GM20000 (cell line): ENCODE measurements around the gene PRKCH.

ENCODE experiments used
- DNase-seq: peaks from one replicate; pipeline ENCODE4 v3.0.0; 2012; ENCODE audit warnings: low spot score
- TF ChIP-seq, protein P1 (sequence below): IDR thresholded peaks from 2 replicates; pipeline ENCODE4 v1.5.1; 2012; ENCODE audit warnings: mild to moderate bottlenecking, control low read depth; ENCODE audit errors: extremely low read depth, missing control alignments

The PRKCH gene

DNA sequence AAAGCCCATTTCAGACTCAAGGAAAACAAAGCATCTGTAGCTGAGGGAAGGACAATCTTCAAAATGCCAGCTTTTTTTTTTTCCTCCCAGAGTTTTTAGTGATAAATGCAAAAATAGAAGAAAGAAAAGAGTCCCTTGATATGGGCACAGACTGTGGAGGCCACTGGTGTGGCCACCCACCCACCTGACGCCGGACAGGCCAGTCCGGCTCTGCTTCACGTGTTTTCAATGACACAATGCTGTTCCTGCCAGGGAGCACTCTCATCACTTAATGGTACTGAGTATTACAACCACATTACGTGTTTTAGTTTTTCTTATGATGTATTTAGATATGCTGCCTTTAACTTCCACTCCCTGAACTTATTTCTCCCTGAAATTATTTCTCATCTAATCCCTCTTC is 218.3 kb downstream of the PRKCH start:
- DNase-seq, result no peak
- TF ChIP-seq, protein P1, sequence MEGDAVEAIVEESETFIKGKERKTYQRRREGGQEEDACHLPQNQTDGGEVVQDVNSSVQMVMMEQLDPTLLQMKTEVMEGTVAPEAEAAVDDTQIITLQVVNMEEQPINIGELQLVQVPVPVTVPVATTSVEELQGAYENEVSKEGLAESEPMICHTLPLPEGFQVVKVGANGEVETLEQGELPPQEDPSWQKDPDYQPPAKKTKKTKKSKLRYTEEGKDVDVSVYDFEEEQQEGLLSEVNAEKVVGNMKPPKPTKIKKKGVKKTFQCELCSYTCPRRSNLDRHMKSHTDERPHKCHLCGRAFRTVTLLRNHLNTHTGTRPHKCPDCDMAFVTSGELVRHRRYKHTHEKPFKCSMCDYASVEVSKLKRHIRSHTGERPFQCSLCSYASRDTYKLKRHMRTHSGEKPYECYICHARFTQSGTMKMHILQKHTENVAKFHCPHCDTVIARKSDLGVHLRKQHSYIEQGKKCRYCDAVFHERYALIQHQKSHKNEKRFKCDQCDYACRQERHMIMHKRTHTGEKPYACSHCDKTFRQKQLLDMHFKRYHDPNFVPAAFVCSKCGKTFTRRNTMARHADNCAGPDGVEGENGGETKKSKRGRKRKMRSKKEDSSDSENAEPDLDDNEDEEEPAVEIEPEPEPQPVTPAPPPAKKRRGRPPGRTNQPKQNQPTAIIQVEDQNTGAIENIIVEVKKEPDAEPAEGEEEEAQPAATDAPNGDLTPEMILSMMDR, result no peak

DNA sequence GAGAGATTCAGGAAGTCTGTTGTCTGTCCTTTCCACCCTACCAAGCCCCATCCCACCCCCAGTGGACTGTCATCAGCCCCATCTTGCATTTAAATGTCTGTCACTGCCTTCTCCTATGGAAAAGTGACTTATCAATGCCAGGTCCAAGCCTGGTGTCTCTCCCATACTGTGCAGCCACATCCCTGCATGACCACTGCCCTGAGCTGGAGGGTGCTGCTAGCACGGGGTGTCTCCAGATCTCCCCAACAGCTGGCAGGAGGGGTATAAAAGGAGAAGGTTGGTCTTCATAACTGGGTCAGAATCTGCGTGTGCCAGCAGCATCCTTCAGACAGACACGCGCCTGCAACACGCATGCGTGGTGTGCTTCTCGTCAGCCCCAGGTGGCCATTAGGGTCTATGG is 219.6 kb downstream of the PRKCH start:
- TF ChIP-seq, protein P1, result no peak
- no peak for DNase-seq

DNA sequence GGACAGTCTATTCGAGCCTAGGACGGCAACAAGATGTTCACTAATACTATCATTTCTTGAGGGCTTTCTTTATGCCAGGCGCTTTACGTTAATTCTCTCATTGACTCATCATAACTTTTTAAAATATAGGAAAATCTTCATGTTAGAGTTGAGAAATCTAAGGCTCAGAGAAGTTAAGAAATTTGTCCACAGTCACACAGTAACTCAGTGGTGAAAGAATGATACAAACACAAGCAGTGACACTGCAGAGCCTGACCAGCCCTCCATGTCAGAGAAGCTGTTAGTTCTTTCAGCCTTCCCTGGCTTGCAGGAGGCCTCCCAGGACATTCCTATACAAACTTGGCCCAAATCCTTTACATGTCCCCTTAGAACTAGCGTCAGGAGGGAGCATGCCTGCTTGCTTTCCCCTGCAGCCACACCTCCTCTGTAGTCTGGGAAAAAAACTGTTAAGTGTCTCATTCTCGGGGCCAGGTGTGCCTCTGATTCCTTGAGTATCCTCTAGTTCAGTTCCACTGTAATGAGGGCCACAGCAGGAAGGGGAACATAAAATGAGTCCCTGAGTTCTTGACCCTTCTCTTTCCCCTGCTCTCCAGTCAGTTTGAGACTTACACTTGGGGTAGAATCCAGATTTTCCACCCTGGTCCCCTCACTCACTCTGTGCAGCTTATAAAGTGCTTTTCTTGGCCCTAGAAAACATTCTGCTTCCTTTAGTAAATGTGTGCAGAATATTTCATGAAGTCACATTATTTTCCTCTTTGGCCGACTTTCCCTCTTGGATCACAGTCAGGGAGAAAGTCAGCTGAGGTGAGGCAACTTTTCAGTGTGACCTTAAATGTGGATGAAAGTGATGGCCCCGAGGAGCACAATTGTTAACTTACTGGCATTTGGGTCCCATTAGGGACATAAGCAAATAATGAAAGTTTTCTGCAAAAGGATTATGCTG is 221.7 kb downstream of the PRKCH start:
- TF ChIP-seq, protein P1, result no peak
- no peak for DNase-seq

DNA sequence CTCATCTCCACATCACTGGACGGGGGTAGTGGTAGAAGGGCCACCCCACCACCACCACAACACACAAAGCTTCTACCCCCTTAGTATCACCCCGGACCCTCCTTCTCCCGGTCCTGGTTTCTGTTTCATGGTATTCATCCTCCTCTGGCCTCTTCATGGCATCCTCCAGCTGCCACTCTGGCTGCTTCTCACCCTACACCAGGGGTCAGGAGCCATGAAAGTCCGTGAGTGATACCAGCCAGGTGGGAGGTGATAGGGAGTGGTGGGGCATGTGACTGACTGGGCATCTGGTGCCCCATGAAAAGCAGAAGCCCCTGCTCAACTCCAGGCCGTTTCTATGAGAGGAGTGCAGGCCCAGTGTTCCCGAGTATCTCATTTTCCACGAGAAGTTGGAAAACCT is 222.6 kb downstream of the PRKCH start:
- no peak for DNase-seq
- TF ChIP-seq, protein P1, result no peak

DNA sequence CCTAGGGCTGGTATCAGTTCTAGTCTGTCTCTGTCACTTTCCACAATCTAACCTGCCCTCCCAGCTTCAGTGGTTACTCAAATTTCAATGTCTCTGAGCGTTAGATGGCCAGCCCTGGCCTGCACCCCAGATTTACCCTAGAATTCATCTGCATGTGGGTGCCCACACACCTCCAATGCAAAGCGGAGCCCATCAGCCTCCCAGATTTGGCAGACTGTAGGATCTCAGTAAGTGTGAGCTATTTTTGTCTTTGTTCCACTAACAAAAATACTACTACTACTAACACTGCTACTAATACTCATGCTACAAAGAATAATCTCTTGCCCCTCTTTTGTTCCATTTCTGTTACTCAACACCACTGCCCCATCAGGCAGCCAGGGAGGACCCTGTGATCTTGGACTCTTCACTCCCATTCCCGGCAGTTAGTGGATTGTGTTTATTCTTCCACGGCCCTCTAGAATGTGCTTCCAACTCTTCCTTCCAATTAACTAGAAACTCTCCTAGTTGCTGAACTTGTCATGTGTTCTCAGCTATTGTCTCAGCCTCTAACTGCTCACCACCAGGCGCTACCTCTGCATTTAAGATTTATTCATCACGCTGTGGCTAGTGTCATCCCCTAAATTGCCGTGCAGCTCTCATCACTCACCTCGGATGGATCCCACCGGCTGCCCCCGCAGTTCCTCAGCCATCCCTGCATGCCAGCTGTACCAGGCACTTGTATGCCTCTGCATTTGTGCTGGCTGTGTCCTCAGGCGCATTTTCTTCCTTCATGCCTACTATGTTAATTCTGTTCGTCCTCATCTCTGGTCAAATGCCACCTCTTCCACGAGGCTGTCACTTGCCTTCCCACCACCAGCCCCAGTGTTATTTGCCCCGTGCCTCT is 223.3 kb downstream of the PRKCH start:
- TF ChIP-seq, protein P1, result no peak
- no peak for DNase-seq

DNA sequence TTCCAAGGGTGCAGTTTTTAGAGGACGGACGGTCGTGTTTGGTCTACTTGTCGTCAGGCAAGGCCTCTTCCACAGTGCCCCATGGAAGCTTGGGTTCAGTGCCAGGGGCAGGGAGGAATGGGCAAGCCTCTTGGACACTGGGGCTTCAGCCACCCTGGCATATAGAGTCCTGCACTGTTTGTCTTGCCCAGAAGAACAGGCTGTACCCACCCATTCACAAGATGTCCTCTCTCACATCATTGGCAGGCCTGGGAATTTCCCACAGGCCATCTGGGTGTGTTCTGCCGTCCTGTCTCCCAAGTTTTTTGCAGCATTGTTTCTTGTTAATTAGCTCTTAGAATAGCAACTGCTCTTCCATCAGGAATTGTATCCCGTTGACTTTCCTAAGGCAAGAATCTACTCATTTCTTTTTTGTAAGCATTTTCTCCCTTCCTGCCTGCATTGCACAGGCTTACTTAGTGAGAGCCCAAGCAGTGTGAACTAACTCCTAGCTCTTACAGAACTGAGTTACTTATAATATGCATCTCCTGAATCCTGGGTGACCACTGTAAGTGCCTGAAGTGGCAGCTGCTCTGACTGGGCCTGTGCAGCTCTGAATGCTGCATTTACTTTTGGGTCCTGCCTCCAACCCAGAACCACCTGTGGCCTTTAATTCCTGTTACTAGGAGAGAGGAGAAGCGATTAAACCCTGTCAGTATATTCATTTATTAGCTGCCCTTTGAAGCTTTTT is 224.5 kb downstream of the PRKCH start:
- TF ChIP-seq, protein P1, result no peak
- no peak for DNase-seq
